K562 (cell line): ENCODE data around the gene ECT2L. TPM values are rescaled to one million over a fixed set of nuclear protein-coding genes. Genes with fewer than 3 reads are reported as not detected.
A peak's percentile ranks its signal among the peaks of the same experiment; 100 is the strongest.

Experiments
- BACH1 ChIP-seq: fragments of 200-800 bp; sonication (Bioruptor generic); IDR thresholded peaks from 2 replicates; pipeline ENCODE4 v1.6.1; 2016; ENCODE audit warnings: missing genetic modification characterization, missing compliant biosample characterization
- BCOR ChIP-seq: fragments of 450-650 bp; IDR thresholded peaks from 2 replicates; pipeline ENCODE4 v1.6.1; 2016
- CHD2 ChIP-seq: IDR thresholded peaks from 2 replicates; pipeline ENCODE4 v1.6.1; 2011; ENCODE audit warnings: low read depth, low read length
- ELF4 ChIP-seq: fragments of 450-650 bp; formaldehyde crosslinking; IDR thresholded peaks from 2 replicates; pipeline ENCODE4 v1.4.0; 2022; ENCODE audit warnings: missing genetic modification characterization
- GABPB2 ChIP-seq: fragments of 250-450 bp; sonication (Bioruptor Pico); conservative IDR thresholded peaks from 2 replicates; pipeline ENCODE4 v1.5.1; 2021; ENCODE audit warnings: mild to moderate bottlenecking
- KDM5B ChIP-seq: fragments of 200-600 bp; sonication (generic); IDR thresholded peaks from 2 replicates; pipeline ENCODE4 v1.6.1; 2012; ENCODE audit warnings: low read depth, mild to moderate bottlenecking, moderate library complexity, low read length, control low read depth, inconsistent platforms; ENCODE audit not compliant: insufficient replicate concordance
- NEUROD1 ChIP-seq: fragments of 150-350 bp; IDR thresholded peaks from 2 replicates; pipeline ENCODE4 v1.6.1; 2014; ENCODE audit warnings: borderline replicate concordance, low read length, low read depth; ENCODE audit not compliant: partially characterized antibody
- PURB ChIP-seq: sonication (generic); formaldehyde crosslinking; IDR thresholded peaks from 2 replicates; pipeline ENCODE4 v1.9.0; 2021; ENCODE audit warnings: low read depth, mild to moderate bottlenecking, missing genetic modification reagents
- SRSF9 ChIP-seq: fragments of 200-400 bp; formaldehyde crosslinking; IDR thresholded peaks from 2 replicates; pipeline ENCODE4 v1.6.1; 2017; ENCODE audit warnings: low read depth, low read length, borderline replicate concordance
- TAF1 ChIP-seq: IDR thresholded peaks from 2 replicates; pipeline ENCODE4 v1.6.1; 2011; ENCODE audit warnings: mild to moderate bottlenecking, low read length, moderate library complexity; ENCODE audit not compliant: insufficient read depth, control insufficient read depth, severe bottlenecking; ENCODE audit errors: extremely low read depth
- TEAD1 ChIP-seq, 2 experiments: fragments of 450-650 bp in 1 of 2; sonication (generic) in 1 of 2; formaldehyde crosslinking; IDR thresholded peaks; 2 replicates each; pipeline versions ENCODE4 v1.4.0 to v1.8.0; 2020 to 2022; ENCODE audit warnings: mild to moderate bottlenecking in 2 of 2, missing genetic modification reagents in 1 of 2
- ZFP36 ChIP-seq: fragments of 150-350 bp; IDR thresholded peaks from 2 replicates; pipeline ENCODE4 v1.6.1; 2018; ENCODE audit warnings: low read length, low read depth; ENCODE audit not compliant: partially characterized antibody
- ZFX ChIP-seq: sonication (generic); formaldehyde crosslinking; IDR thresholded peaks from 2 replicates; pipeline ENCODE4 v1.8.0; 2022; ENCODE audit warnings: mild to moderate bottlenecking, missing genetic modification reagents, moderate library complexity
- ZKSCAN8 ChIP-seq: fragments of 200-800 bp; sonication (Bioruptor generic); IDR thresholded peaks from 2 replicates; pipeline ENCODE4 v1.6.1; 2016; ENCODE audit warnings: missing genetic modification characterization, missing compliant biosample characterization
- polyA plus RNA-seq, 8 experiments: library from polyadenylated mRNA; depleted of rRNA in 4 of 8; stranded (reverse) in 5 of 8; unstranded in 3 of 8; fragments of >200 nt; fragmentation: Nextera tagmentation in 2 of 8; fragmentation: Illumina TruSeq in 1 of 8; extraction: Ambion mirVana in 2 of 8; extraction: Trizol in 1 of 8; gene quantifications; 2 replicates each; pipeline versions ENCODE4 v1.2.1 to v1.2.3, GENCODE V29; 2011 to 2014; ENCODE audit warnings: inconsistent platforms in 1 of 8, missing spikeins in 1 of 8
- total RNA-seq, 7 experiments: library from RNA; depleted of rRNA in 6 of 7; stranded (reverse); fragments of >200 nt in 6 of 7; fragmentation: Illumina TruSeq in 2 of 7; extraction: Trizol in 2 of 7; gene quantifications; 2 replicates each; pipeline versions ENCODE4 v1.2.1 to v1.2.3, GENCODE V29; 2011 to 2021; ENCODE audit warnings: low replicate concordance in 1 of 7
- TF ChIP-seq, protein P1 (sequence below), 2 experiments: fragments of 450-650 bp; IDR thresholded peaks; 2 replicates each; pipeline ENCODE4 v1.6.1; 2018; ENCODE audit warnings: mild to moderate bottlenecking in 2 of 2, low read depth in 1 of 2; ENCODE audit not compliant: partially characterized antibody in 2 of 2
- TF ChIP-seq, protein P2 (sequence below), 2 experiments: IDR thresholded peaks; 2 replicates each; pipeline ENCODE4 v1.6.1; 2011; ENCODE audit warnings: borderline replicate concordance in 1 of 2, control low read depth in 1 of 2, low read depth in 1 of 2, low read length in 1 of 2, mild to moderate bottlenecking in 1 of 2, mixed read lengths in 1 of 2, moderate library complexity in 1 of 2; ENCODE audit not compliant: insufficient read depth in 1 of 2, insufficient read length in 1 of 2, poor library complexity in 1 of 2, severe bottlenecking in 1 of 2; ENCODE audit errors: extremely low read depth in 1 of 2
- TF ChIP-seq, protein P3 (sequence below), 2 experiments: fragments of 150-350 bp in 1 of 2; IDR thresholded peaks; 2 replicates each; pipeline ENCODE4 v1.6.1; 2012 to 2016; ENCODE audit warnings: low read depth in 2 of 2, low read length in 2 of 2, mild to moderate bottlenecking in 1 of 2, moderate library complexity in 1 of 2

The ECT2L gene
- total and polyA plus RNA-seq, 9 of the 15 experiments (the other 6 are each of a cell fraction or from before 2014, with no cell fraction given), result 0.03 to 0.04 TPM; not detected in 7

DNA sequence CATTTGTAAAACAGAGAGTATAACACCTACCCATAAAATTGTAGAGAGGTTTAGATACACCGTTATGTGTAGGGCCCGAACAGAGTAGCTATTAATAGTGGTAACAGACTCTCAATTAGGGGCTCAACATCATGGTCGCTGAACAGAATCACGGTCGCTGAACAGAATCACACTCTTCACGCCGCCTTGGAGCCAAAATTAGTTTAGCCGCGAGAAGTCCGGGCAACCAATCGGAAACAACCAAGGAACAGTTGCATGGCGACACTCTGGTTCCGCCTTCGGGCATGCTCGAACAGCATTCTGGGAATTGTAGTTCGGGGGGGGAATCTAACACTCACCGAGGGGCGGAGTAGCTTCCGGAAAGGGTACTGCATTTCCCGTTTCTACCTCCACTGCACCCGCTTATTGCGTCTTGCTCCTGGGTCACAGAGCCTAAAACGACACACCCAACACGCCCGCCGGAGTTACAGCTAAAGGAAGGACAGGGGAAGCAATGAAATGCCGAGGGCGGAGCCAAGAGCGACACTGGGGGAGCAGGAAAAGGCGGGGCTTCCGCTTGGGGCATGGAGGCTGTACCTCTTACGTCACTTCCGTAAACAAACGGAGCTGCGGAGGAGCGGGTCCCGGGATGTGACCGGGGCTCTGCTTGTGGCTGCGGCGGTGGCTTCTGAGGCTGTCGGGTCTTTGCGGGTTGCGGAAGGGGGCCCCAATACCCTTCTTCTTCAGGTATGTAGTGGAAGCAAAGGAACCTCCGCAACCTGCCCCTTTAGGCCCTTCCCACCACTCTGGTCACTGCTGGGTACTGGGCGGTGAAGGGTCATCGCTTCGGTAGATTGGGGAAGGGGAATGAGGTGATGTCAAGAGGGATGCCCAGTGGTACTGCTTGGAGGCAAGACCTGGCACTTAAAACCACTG is 22.5 kb upstream of the ECT2L start, which contains the start of gene CCDC28A (continued):
- TF ChIP-seq, protein P1, sequence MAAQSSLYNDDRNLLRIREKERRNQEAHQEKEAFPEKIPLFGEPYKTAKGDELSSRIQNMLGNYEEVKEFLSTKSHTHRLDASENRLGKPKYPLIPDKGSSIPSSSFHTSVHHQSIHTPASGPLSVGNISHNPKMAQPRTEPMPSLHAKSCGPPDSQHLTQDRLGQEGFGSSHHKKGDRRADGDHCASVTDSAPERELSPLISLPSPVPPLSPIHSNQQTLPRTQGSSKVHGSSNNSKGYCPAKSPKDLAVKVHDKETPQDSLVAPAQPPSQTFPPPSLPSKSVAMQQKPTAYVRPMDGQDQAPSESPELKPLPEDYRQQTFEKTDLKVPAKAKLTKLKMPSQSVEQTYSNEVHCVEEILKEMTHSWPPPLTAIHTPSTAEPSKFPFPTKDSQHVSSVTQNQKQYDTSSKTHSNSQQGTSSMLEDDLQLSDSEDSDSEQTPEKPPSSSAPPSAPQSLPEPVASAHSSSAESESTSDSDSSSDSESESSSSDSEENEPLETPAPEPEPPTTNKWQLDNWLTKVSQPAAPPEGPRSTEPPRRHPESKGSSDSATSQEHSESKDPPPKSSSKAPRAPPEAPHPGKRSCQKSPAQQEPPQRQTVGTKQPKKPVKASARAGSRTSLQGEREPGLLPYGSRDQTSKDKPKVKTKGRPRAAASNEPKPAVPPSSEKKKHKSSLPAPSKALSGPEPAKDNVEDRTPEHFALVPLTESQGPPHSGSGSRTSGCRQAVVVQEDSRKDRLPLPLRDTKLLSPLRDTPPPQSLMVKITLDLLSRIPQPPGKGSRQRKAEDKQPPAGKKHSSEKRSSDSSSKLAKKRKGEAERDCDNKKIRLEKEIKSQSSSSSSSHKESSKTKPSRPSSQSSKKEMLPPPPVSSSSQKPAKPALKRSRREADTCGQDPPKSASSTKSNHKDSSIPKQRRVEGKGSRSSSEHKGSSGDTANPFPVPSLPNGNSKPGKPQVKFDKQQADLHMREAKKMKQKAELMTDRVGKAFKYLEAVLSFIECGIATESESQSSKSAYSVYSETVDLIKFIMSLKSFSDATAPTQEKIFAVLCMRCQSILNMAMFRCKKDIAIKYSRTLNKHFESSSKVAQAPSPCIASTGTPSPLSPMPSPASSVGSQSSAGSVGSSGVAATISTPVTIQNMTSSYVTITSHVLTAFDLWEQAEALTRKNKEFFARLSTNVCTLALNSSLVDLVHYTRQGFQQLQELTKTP (IDR thresholded peaks at IDR 0.05; ENCODE audit: low read depth in 1 of 2, partially characterized antibody in 2 of 2), result peak in 1 of 2 experiments; percentile 89
- TF ChIP-seq, protein P2, sequence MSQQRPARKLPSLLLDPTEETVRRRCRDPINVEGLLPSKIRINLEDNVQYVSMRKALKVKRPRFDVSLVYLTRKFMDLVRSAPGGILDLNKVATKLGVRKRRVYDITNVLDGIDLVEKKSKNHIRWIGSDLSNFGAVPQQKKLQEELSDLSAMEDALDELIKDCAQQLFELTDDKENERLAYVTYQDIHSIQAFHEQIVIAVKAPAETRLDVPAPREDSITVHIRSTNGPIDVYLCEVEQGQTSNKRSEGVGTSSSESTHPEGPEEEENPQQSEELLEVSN (IDR thresholded peaks at IDR 0.05; ENCODE audit: borderline replicate concordance in 1 of 2, extremely low read depth in 1 of 2, insufficient read depth in 1 of 2, insufficient read length in 1 of 2, low read depth in 1 of 2, low read length in 1 of 2, poor library complexity in 1 of 2, severe bottlenecking in 1 of 2), result peak; percentile 85 to 92
- TF ChIP-seq BACH1 (no peak), GABPB2 (CRISPR knock-in tag) (no peak), ZKSCAN8 (peak; percentile 92; the same call in 1 of the 2 replicates), ZFP36 (peak; percentile 30), SRSF9 (no peak), BCOR (no peak), ELF4 (CRISPR knock-in tag) (peak; percentile 91), KDM5B (peak; percentile 94), NEUROD1 (peak; percentile 47), ZFX (peak; percentile 60), CHD2 (peak; percentile 91), TEAD1 (CRISPR knock-in tag; IDR thresholded peaks at IDR 0.05) (peak in 1 of 2 experiments; percentile 65; a peak in 1 of 4 replicates), TAF1 (peak; percentile 42), PURB (CRISPR knock-in tag) (no peak)
- TF ChIP-seq, protein P3, sequence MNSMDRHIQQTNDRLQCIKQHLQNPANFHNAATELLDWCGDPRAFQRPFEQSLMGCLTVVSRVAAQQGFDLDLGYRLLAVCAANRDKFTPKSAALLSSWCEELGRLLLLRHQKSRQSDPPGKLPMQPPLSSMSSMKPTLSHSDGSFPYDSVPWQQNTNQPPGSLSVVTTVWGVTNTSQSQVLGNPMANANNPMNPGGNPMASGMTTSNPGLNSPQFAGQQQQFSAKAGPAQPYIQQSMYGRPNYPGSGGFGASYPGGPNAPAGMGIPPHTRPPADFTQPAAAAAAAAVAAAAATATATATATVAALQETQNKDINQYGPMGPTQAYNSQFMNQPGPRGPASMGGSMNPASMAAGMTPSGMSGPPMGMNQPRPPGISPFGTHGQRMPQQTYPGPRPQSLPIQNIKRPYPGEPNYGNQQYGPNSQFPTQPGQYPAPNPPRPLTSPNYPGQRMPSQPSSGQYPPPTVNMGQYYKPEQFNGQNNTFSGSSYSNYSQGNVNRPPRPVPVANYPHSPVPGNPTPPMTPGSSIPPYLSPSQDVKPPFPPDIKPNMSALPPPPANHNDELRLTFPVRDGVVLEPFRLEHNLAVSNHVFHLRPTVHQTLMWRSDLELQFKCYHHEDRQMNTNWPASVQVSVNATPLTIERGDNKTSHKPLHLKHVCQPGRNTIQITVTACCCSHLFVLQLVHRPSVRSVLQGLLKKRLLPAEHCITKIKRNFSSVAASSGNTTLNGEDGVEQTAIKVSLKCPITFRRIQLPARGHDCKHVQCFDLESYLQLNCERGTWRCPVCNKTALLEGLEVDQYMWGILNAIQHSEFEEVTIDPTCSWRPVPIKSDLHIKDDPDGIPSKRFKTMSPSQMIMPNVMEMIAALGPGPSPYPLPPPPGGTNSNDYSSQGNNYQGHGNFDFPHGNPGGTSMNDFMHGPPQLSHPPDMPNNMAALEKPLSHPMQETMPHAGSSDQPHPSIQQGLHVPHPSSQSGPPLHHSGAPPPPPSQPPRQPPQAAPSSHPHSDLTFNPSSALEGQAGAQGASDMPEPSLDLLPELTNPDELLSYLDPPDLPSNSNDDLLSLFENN (IDR thresholded peaks at IDR 0.05; ENCODE audit: low read depth in 2 of 2, low read length in 2 of 2), result no peak; a peak in 1 of 4 replicates
